Measurements from ENCODE around the gene UBE2B. TPM values are rescaled to one million over a fixed set of nuclear protein-coding genes. Genes with fewer than 3 reads are reported as not detected.

Gene UBE2B
- total RNA-seq, 1 experiment from 2014 or later: 91.9 TPM

DNA sequence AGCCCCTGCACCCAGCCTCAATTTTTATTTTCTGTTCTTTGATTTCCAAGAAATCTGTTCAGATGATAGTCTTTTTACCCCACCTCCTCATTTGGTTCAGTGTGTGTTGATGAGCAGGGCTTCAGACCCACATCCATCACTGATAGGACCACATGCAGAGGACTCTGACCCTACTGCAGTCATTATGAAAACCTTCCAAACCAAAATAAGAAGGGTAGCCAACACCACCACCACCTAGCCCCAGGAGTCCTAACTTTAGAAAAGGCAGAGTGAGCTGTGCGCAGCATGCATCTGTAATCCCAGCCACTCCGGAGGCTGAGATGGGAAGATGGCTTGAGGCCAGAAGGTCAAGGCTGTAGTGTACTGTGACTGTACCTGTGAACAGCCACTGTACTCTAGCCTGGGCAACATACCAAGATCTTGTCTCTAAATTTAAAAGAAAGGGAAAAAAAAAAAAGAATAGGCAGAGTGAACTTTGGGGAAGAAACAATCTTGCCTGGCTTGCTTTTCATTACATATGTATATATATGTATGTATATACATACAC lies 27.3 kb downstream of the UBE2B start:
- BruUV-seq (replicated peaks): no TSS peak
- TF ChIP-seq YY1 (IDR thresholded peaks at IDR 0.05; ENCODE audit: extremely low read depth, insufficient replicate concordance, low read depth, low read length) (no peak), JUND (IDR thresholded peaks at IDR 0.05) (no peak), ELF1 (IDR thresholded peaks at IDR 0.05; ENCODE audit: borderline replicate concordance, low read depth) (no peak), POLR2A (IDR thresholded peaks at IDR 0.05; ENCODE audit: borderline replicate concordance, extremely low read depth, insufficient read depth, insufficient read length) (no peak), CEBPB (IDR thresholded peaks at IDR 0.05; ENCODE audit: low read depth) (no peak), SRF (IDR thresholded peaks at IDR 0.05; ENCODE audit: low read depth) (no peak), SIN3A (IDR thresholded peaks at IDR 0.05; ENCODE audit: low read depth) (no peak), EGR1 (IDR thresholded peaks at IDR 0.05; ENCODE audit: low read depth) (no peak), CBX3 (IDR thresholded peaks at IDR 0.05; ENCODE audit: low read depth) (no peak), EZH2 (IDR thresholded peaks at IDR 0.05) (no peak), ZBTB33 (IDR thresholded peaks at IDR 0.05; ENCODE audit: extremely low read depth, insufficient replicate concordance, low read length) (no peak), FOSL1 (IDR thresholded peaks at IDR 0.05; ENCODE audit: low read depth) (no peak), SP1 (IDR thresholded peaks at IDR 0.05; ENCODE audit: low read depth) (no peak)
- TF ChIP-seq, protein P1, sequence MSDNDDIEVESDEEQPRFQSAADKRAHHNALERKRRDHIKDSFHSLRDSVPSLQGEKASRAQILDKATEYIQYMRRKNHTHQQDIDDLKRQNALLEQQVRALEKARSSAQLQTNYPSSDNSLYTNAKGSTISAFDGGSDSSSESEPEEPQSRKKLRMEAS (IDR thresholded peaks at IDR 0.05): no peak
- TF ChIP-seq, protein P2, sequence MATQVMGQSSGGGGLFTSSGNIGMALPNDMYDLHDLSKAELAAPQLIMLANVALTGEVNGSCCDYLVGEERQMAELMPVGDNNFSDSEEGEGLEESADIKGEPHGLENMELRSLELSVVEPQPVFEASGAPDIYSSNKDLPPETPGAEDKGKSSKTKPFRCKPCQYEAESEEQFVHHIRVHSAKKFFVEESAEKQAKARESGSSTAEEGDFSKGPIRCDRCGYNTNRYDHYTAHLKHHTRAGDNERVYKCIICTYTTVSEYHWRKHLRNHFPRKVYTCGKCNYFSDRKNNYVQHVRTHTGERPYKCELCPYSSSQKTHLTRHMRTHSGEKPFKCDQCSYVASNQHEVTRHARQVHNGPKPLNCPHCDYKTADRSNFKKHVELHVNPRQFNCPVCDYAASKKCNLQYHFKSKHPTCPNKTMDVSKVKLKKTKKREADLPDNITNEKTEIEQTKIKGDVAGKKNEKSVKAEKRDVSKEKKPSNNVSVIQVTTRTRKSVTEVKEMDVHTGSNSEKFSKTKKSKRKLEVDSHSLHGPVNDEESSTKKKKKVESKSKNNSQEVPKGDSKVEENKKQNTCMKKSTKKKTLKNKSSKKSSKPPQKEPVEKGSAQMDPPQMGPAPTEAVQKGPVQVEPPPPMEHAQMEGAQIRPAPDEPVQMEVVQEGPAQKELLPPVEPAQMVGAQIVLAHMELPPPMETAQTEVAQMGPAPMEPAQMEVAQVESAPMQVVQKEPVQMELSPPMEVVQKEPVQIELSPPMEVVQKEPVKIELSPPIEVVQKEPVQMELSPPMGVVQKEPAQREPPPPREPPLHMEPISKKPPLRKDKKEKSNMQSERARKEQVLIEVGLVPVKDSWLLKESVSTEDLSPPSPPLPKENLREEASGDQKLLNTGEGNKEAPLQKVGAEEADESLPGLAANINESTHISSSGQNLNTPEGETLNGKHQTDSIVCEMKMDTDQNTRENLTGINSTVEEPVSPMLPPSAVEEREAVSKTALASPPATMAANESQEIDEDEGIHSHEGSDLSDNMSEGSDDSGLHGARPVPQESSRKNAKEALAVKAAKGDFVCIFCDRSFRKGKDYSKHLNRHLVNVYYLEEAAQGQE (IDR thresholded peaks at IDR 0.05; ENCODE audit: low read depth): no peak
- TF ChIP-seq, protein P3, sequence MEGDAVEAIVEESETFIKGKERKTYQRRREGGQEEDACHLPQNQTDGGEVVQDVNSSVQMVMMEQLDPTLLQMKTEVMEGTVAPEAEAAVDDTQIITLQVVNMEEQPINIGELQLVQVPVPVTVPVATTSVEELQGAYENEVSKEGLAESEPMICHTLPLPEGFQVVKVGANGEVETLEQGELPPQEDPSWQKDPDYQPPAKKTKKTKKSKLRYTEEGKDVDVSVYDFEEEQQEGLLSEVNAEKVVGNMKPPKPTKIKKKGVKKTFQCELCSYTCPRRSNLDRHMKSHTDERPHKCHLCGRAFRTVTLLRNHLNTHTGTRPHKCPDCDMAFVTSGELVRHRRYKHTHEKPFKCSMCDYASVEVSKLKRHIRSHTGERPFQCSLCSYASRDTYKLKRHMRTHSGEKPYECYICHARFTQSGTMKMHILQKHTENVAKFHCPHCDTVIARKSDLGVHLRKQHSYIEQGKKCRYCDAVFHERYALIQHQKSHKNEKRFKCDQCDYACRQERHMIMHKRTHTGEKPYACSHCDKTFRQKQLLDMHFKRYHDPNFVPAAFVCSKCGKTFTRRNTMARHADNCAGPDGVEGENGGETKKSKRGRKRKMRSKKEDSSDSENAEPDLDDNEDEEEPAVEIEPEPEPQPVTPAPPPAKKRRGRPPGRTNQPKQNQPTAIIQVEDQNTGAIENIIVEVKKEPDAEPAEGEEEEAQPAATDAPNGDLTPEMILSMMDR (IDR thresholded peaks at IDR 0.05 in 2 of 3, conservative IDR thresholded peaks at IDR 0.05 in 1 of 3; ENCODE audit: borderline replicate concordance in 1 of 3, insufficient read depth in 1 of 3, low read depth in 2 of 3, low read length in 2 of 3): no peak
- TF ChIP-seq, protein P4, sequence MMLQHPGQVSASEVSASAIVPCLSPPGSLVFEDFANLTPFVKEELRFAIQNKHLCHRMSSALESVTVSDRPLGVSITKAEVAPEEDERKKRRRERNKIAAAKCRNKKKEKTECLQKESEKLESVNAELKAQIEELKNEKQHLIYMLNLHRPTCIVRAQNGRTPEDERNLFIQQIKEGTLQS (IDR thresholded peaks at IDR 0.05): no peak
- Histone ChIP-seq H3K36me3 (ENCODE audit: control insufficient read depth in 1 of 2, insufficient read depth in 2 of 2, low read length in 2 of 2) (peaks cover 13 to 17% of the 10 kb centered on the region in 2 experiments), H2AFZ (ENCODE audit: low read depth, low read length, poor library complexity, severe bottlenecking) (no peak overlapping the region), H3K4me1 (ENCODE audit: control insufficient read depth in 1 of 2, insufficient read depth in 2 of 2, low read length in 2 of 2) (peaks cover 0 to 10% of the 10 kb centered on the region in 2 experiments; a peak in 2 of 4 replicates), H3K27ac (ENCODE audit: low read depth, low read length) (no peak overlapping the region), H3K9ac (ENCODE audit: low read length) (no peak overlapping the region), H3K27me3 (ENCODE audit: insufficient read depth, low read length) (no peaks in the 10 kb centered on the region), H3K4me3 (replicated peaks in 1 of 2; ENCODE audit: low read depth in 1 of 2, low read length in 2 of 2) (no peak overlapping the region), H3K79me2 (ENCODE audit: insufficient read depth, low read length) (no peaks in the 10 kb centered on the region), H3K4me2 (ENCODE audit: low read length) (no peak overlapping the region), H3K9me2 (ENCODE audit: insufficient read depth) (no peaks in the 10 kb centered on the region), H3K9me3 (ENCODE audit: control insufficient read depth in 1 of 2, insufficient read depth in 1 of 2, low read depth in 1 of 2, low read length in 2 of 2) (no peaks in the 10 kb centered on the region), H4K20me1 (ENCODE audit: insufficient read depth) (0 out of 2 replicates have a peak, but pooled peaks cover 4% of the 10 kb centered on the region)
- ATAC-seq (no peak), DNase-seq (ENCODE audit: low read depth, low spot score) (no peak)
- CTCF ChIA-PET: no interaction called here
- intact Hi-C loops (cut with micrococcal nuclease): no loop called here
- RAD21 ChIA-PET (ENCODE audit: low non-redundant PET in 1 of 2, low total read pairs in 2 of 2, uncharacterized antibody in 2 of 2, unreplicated experiment in 2 of 2): no interaction called here
- POLR2A ChIA-PET: no interaction called here
